ENCODE results near the gene TOR1A.

DNA sequence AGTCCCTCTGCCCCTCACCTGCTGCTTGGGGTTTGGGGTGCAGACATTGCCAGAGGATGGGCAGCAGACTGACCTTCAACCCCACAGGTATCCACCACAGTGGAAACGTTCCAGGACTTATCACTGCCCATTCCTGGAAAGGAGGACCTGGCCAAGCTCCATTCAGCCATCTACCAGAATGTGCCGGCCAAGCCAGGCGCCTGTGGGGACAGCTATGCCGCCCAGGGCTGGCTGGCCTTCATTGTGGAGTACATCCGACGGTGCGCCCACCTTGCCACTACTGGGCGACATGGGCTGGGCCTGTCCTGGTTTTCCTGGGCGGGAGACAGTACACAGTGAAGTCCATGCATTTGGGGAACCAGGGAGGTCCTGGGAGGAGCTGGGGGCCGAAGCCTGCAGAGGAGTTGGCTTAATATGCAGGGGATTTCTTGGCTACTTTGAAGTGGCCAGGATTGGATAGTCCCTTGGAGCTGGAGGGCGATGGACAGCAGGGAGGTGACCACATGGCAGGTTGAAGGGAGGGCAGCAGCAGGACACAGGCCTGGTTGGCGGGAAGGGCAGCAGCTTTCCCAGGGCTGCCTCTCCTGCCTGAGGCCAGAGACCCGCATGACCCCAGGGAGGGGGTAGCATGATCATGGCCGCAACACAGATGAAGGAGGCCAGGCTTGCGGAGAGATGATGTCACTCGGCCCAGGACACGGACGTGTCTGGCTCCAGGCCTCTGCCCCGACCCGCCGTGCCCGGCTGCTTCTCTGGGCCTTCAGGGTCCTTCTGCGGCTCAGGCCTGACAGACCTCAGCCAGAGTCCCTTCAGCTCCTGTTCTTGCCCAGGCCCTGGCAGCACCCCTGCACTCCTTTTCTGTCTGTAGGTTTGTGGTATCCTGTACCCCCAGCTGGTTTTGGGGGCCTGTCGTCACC, 45.9 kb upstream of the TOR1A start:
- TF ChIP-seq POLR2A (IDR thresholded peaks at IDR 0.05), result no peak
- TF ChIP-seq CTCF (IDR thresholded peaks at IDR 0.05), result no peak

All from lower leg skin (tissue), 3 donors.